Fibroblast of skin of left quadriceps (primary cell): ENCODE data around the gene DAB2IP.
"Not testable (repeated sequence)": the region's sequence is repeated elsewhere in the genome, so short reads cannot be mapped to it uniquely, and the experiment has no call there.

ENCODE experiments used
- DNase-seq, 2 experiments: peaks; one replicate each; pipeline ENCODE4 v3.0.0-alpha.2; 2013; ENCODE audit warnings: low read depth in 2 of 2

DAB2IP gene

GRCh38 chr9:121790841-121791240 is 139.4 kb downstream of the DAB2IP start:
- DNase-seq = no peak

DNA sequence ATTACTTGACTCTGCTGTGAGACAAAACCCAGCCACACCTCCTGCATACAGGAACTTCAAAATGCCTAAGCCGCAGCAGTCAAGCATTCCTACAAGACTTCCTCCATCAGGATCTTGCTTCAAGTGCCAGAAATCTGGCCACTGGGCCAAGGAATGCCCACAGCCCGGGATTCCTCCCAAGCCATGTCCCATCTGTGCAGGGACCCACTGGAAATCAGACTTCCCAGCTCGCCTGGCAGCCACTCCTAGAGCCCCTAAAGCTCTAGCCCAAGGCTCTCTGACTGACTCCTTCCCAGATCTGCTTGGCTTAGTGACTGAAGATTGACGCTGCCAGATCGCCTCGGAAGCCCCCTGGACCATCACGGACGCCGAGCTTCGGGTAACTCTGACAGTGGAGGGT is 141.0 kb downstream of the DAB2IP start:
- DNase-seq = not testable (repeated sequence)

- DNase-seq = not testable (repeated sequence)
Measured at GRCh38 chr9:121794334-121794733, 142.9 kb downstream of the DAB2IP start.

- DNase-seq = no peak
Measured at GRCh38 chr9:121797081-121797480, 145.6 kb downstream of the DAB2IP start.

GRCh38 chr9:121798941-121799340 is 147.5 kb downstream of the DAB2IP start:
- DNase-seq = no peak

GRCh38 chr9:121800376-121800775 is 148.9 kb downstream of the DAB2IP start:
- no peak for DNase-seq

- DNase-seq = no peak
Measured at GRCh38 chr9:121801579-121801978, 150.1 kb downstream of the DAB2IP start.

DNA sequence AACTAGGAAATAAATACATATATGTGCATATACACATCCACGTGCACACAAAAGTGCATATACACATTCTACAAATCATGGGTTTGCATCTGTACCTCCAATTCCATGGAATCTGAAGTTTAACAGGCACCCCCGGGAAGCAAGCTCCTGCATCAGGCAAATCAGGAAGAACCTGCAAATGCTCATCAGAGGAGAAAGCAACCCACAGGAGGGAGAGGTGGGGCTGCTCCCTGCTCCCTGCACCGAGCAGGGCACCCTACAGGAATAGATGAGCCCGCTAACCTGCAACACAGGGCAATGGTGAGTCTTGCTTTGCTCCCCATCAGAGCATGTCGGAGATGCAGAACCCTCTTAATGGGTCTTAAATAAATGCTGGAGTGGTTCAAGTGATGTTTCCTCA is 151.3 kb downstream of the DAB2IP start:
- no peak for DNase-seq

- no peak for DNase-seq
Measured at GRCh38 chr9:121807069-121807822, 155.8 kb downstream of the DAB2IP start.

DNA sequence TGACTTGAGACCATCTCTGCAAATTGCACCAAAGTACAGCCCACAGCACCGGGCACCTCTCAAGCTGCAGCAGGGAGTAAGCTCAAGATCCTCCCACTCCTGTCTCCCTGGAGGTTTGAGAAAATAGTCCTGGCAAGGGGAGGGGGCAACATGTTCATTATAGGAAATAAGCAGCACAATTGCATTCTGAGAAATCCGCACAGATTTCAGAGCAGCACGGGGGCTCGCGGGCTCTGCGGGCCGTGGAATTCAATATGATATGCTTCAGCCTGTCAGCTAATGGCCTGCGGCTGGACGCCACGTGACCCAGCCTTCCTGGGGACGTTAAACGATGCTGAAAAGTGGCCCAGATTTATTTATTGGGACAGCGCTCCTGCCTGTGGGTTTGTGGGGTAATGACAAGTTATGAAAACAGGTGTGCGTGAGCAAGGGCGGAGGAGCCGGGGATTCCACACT is 156.4 kb downstream of the DAB2IP start:
- no peak for DNase-seq

- no peak for DNase-seq
Measured at GRCh38 chr9:121808781-121809180, 157.3 kb downstream of the DAB2IP start.

DNA sequence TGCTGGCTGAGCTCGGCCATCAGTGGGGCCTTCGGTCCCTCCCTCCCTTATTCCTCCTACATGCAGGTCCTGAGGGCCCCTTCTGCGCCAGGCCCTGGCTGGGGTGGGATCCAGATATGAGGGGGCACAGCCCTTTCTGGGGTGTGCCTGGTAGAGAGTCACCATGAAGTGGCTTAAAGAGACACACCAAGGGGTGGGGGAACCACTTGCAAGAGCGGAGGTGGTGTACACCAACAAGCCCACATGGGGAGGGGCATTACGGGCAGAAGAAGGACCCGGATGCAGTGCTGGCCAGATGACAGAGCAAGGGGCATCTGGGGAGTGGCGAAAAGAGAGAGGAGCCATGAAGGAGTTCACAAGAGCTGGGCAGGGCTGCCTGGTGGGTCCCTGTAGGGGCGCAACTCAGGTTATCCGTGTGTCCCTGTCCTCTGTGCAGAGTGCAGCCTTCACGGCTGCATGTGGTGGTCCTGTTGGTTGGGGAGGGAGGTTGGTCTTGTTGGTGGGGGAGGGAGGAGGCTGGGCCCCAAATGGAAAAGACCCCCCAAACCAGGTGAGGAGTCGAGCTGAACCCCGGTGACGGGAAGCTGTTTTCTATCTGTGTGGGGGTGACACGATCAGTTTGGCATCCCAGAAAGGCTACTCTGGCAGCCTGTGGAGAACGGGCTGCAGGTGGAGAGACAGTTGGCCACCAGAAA is 158.1 kb downstream of the DAB2IP start:
- DNase-seq = no peak

DNA sequence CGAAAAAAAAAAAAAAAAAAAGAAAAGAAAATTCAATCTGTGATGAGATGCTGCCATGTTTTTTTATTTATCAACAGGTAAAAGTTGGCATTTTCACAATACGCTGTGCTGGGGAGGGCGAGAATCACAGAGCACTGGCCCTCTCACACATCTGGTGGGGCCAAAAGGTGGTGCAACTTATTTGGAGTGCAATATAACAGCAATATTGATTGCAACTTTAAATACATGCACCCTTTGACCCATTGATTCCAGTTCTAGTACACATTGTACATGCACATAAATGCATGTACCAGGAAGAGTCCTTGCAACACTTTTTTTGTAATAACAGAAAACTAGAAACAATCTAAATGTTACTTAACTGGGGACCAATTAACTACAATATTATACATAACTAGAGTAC is 159.1 kb downstream of the DAB2IP start:
- no peak for DNase-seq

DNA sequence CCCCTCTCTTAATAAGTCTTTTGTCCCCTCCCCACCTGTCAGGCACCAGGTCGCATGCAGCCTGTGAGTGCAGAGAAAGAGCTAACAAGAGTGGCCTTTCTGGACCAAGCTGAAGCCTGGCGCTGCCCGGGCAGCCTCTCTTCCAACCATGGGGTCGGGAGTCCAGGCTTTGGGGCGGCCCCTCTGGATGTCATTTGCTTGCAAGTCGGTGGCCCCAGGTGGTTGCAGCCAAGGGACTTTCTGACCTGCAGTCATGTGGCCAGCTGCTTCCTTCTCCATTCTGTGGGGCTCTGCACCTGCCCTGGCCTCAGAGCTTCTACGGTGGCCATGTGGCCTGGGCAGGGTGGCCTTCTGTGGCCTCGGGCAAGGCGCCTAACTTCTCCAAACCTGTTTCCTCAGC is 159.7 kb downstream of the DAB2IP start:
- no peak for DNase-seq

- no peak for DNase-seq
Measured at GRCh38 chr9:121811751-121812150, 160.3 kb downstream of the DAB2IP start.

- DNase-seq = no peak
Measured at GRCh38 chr9:121812159-121812735, 160.8 kb downstream of the DAB2IP start.

GRCh38 chr9:121813519-121814210 is 162.2 kb downstream of the DAB2IP start:
- no peak for DNase-seq

GRCh38 chr9:121814594-121814993 is 163.2 kb downstream of the DAB2IP start:
- DNase-seq = no peak

- no peak for DNase-seq
Measured at GRCh38 chr9:121815084-121815483, 163.7 kb downstream of the DAB2IP start.

- no peak for DNase-seq
Measured at GRCh38 chr9:121815546-121816448, 164.4 kb downstream of the DAB2IP start.

- no peak for DNase-seq
Measured at GRCh38 chr9:121816449-121816817, 165.0 kb downstream of the DAB2IP start.
